Sigmoid colon (tissue), 7 donors: ENCODE measurements around the gene NCF2. TPM values are rescaled to one million over a fixed set of nuclear protein-coding genes. Genes with fewer than 3 reads are reported as not detected.

Experiments used
- DNase-seq: peaks from one replicate; pipeline ENCODE4 v3.0.0-alpha.2; 2019
- H3K27ac ChIP-seq, 4 donors: fragments of 200-600 bp; sonication (generic); one replicate each; pipeline ENCODE4 v1.5.1; 2016 to 2019; ENCODE audit warnings: mild to moderate bottlenecking in 1 of 4
- H3K27me3 ChIP-seq, 3 donors: fragments of 200-600 bp; sonication (generic); one replicate each; pipeline ENCODE4 v1.5.1; 2019; ENCODE audit warnings: mild to moderate bottlenecking in 1 of 3
- H3K36me3 ChIP-seq, 4 donors: fragments of 200-600 bp; sonication (generic); one replicate each; pipeline ENCODE4 v1.5.1; 2016 to 2019
- H3K4me1 ChIP-seq, 4 donors: fragments of 200-600 bp; sonication (generic); one replicate each; pipeline ENCODE4 v1.5.1; 2017 to 2019
- H3K4me3 ChIP-seq, 4 donors: fragments of 200-600 bp; sonication (generic); one replicate each; pipeline ENCODE4 v1.5.1; 2017 to 2019; ENCODE audit warnings: mild to moderate bottlenecking in 2 of 4, moderate library complexity in 1 of 4
- H3K9me3 ChIP-seq, 4 donors: fragments of 200-600 bp in 3 of 4; sonication (generic) in 3 of 4; one replicate each; pipeline versions ENCODE4 v1.5.1 to v1.6.1; 2013 to 2019
- EP300 ChIP-seq, 4 donors: sonication (generic); formaldehyde crosslinking; IDR thresholded peaks; one replicate each; pipeline ENCODE4 v1.6.1; 2017; ENCODE audit warnings: antibody characterized with exemption in 4 of 4
- POLR2A ChIP-seq, 2 donors: fragments of 450-650 bp; IDR thresholded peaks; one replicate each; pipeline ENCODE4 v1.6.1; 2016; ENCODE audit warnings: antibody characterized with exemption in 2 of 2, mild to moderate bottlenecking in 2 of 2, moderate library complexity in 2 of 2
- POLR2AphosphoS5 ChIP-seq, 4 donors: sonication (generic); formaldehyde crosslinking; IDR thresholded peaks; one replicate each; pipeline ENCODE4 v1.6.1; 2017; ENCODE audit warnings: antibody characterized with exemption in 4 of 4
- WGBS, 2 donors: extraction: QIAGEN DNeasy Blood & Tissue Kit; methylation state at CpG; one replicate each; pipeline ENCODE4 v1.1.7; 2013; 5-methylcytosine and 5-hydroxymethylcytosine counted together
- intact Hi-C: fragments of 100-400 bp; cut with DNase I; formaldehyde crosslinking; loops from one replicate; pipeline ENCODE4 v1.15.1; 2023
- polyA plus RNA-seq, 3 donors: library from polyadenylated mRNA; stranded (reverse); fragments of 200-250 nt; gene quantifications; one replicate each; pipeline ENCODE4 v1.2.3, GENCODE V29; 2013
- total RNA-seq, 4 donors: library from RNA; depleted of rRNA; stranded (reverse); fragments of >200 nt; gene quantifications; one replicate each; pipeline ENCODE4 v1.1.0, GENCODE V29; 2016
- TF ChIP-seq, protein P1 (sequence below), 4 experiments: fragments of 450-650 bp in 3 of 4; fragments of 200-600 bp in 1 of 4; IDR thresholded peaks; one replicate each; pipeline ENCODE4 v1.5.1; 2016 to 2019; ENCODE audit warnings: antibody characterized with exemption in 4 of 4, mild to moderate bottlenecking in 3 of 4, moderate library complexity in 2 of 4
- donor health status: healthy with polysubstance abuse.
- donor health status: Bipolar disorder and iron deficiency.
- donor health status: healthy.

Gene NCF2
- total and polyA plus RNA-seq, 7 donors = 5.0 to 16.3 (median 9.2) TPM

- intact Hi-C loops = no loop called here
- Histone ChIP-seq H3K4me3 (no peak overlapping the region), H3K4me1 (peaks cover 0 to 24% (median 17%) of the 10 kb centered on the region in 4 donors), H3K9me3 (no peaks in the 10 kb centered on the region), H3K36me3 (no peaks in the 10 kb centered on the region), H3K27me3 (no peaks in the 10 kb centered on the region), H3K27ac (no peak overlapping the region)
- TF ChIP-seq, protein P1, sequence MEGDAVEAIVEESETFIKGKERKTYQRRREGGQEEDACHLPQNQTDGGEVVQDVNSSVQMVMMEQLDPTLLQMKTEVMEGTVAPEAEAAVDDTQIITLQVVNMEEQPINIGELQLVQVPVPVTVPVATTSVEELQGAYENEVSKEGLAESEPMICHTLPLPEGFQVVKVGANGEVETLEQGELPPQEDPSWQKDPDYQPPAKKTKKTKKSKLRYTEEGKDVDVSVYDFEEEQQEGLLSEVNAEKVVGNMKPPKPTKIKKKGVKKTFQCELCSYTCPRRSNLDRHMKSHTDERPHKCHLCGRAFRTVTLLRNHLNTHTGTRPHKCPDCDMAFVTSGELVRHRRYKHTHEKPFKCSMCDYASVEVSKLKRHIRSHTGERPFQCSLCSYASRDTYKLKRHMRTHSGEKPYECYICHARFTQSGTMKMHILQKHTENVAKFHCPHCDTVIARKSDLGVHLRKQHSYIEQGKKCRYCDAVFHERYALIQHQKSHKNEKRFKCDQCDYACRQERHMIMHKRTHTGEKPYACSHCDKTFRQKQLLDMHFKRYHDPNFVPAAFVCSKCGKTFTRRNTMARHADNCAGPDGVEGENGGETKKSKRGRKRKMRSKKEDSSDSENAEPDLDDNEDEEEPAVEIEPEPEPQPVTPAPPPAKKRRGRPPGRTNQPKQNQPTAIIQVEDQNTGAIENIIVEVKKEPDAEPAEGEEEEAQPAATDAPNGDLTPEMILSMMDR (IDR thresholded peaks at IDR 0.05) = no peak
- no peak for TF ChIP-seq EP300 (IDR thresholded peaks at IDR 0.05)
- WGBS, 2 donors = 97 to 100% methylated on average over 1 of the region's 1 CpG
- DNase-seq = no peak
Observed at GRCh38 chr1:183586455-183586854, 3.8 kb downstream of the NCF2 start.

GRCh38 chr1:183585038-183585437 lies 5.2 kb downstream of the NCF2 start:
- 24 to 59% methylated on average over 6 of the region's 6 CpGs for WGBS, 2 donors
- intact Hi-C loops = no loop called here
- DNase-seq = peak; percentile 83
- Histone ChIP-seq H3K4me1 (peaks cover 0 to 26% (median 17%) of the 10 kb centered on the region in 4 donors), H3K27ac (peak overlapping the region in 3 of 4 donors; percentile 22 to 75 (median 73)), H3K27me3 (no peaks in the 10 kb centered on the region), H3K4me3 (no peak overlapping the region), H3K36me3 (no peaks in the 10 kb centered on the region), H3K9me3 (no peaks in the 10 kb centered on the region)
- TF ChIP-seq POLR2A (IDR thresholded peaks at IDR 0.05) (no peak), POLR2AphosphoS5 (IDR thresholded peaks at IDR 0.05) (peak; percentile 52 to 67 (median 58))

DNA sequence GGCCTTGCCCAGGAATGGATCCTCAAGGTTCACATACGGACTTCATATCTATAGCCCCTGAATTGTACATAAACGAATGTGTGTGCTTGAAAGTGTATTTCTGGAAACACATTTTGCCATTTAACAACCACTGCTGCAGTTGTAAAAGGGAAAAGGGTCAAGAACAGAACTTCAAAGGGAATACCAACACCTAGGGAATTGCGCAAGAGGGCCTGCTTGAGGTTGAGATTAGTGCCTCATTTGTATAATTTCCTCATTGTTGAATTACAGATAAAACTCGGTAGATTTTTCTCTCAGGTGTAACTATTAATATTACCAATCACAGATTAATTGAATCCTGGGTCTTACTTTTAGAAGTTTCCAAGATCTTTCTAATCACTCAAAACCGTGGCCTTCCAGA lies 6.1 kb downstream of the NCF2 start:
- Histone ChIP-seq H3K27me3 (no peaks in the 10 kb centered on the region), H3K9me3 (no peaks in the 10 kb centered on the region), H3K4me3 (no peak overlapping the region), H3K36me3 (no peaks in the 10 kb centered on the region), H3K4me1 (peaks cover 0 to 27% (median 17%) of the 10 kb centered on the region in 4 donors), H3K27ac (peak overlapping the region in 3 of 4 donors; percentile 22 to 75 (median 73))
- intact Hi-C loops = no loop called here
- TF ChIP-seq EP300 (IDR thresholded peaks at IDR 0.05) (no peak), POLR2A (IDR thresholded peaks at IDR 0.05) (no peak), POLR2AphosphoS5 (IDR thresholded peaks at IDR 0.05) (no peak)
- TF ChIP-seq, protein P1 (IDR thresholded peaks at IDR 0.05) = no peak
- DNase-seq = no peak
- WGBS, 2 donors = 54 to 71% methylated on average over 5 of the region's 5 CpGs

- no peaks in the 10 kb centered on the region for H3K9me3 ChIP-seq
- WGBS, 2 donors = 78 to 89% methylated on average over 6 of the region's 6 CpGs
- peak overlapping the region in 3 of 4 donors; percentile 55 to 75 (median 73) for H3K27ac ChIP-seq
- no peaks in the 10 kb centered on the region for H3K27me3 ChIP-seq
- intact Hi-C loops = no loop called here
- peaks cover 0 to 34% (median 20%) of the 10 kb centered on the region in 4 donors for H3K4me1 ChIP-seq
- DNase-seq = no peak
- TF ChIP-seq POLR2A (IDR thresholded peaks at IDR 0.05) (no peak), POLR2AphosphoS5 (IDR thresholded peaks at IDR 0.05) (no peak), EP300 (IDR thresholded peaks at IDR 0.05) (no peak)
- TF ChIP-seq, protein P1 (IDR thresholded peaks at IDR 0.05) = no peak
- no peak overlapping the region for H3K4me3 ChIP-seq
- H3K36me3 ChIP-seq = no peaks in the 10 kb centered on the region
Observed at GRCh38 chr1:183583466-183583865, 6.8 kb downstream of the NCF2 start.

GRCh38 chr1:183582021-183582713 lies 8.1 kb downstream of the NCF2 start:
- TF ChIP-seq, protein P1 (IDR thresholded peaks at IDR 0.05) = no peak
- no peak for TF ChIP-seq POLR2A (IDR thresholded peaks at IDR 0.05)
- TF ChIP-seq POLR2AphosphoS5 (IDR thresholded peaks at IDR 0.05) = no peak
- peak overlapping the region in 3 of 4 donors; percentile 55 to 75 (median 73) for H3K27ac ChIP-seq
- no peak overlapping the region for H3K4me3 ChIP-seq
- no peak for DNase-seq
- no peaks in the 10 kb centered on the region for H3K27me3 ChIP-seq
- intact Hi-C loops = no loop called here
- no peaks in the 10 kb centered on the region for H3K9me3 ChIP-seq
- 84 to 85% methylated on average over 12 of the region's 12 CpGs for WGBS, 2 donors
- H3K36me3 ChIP-seq = no peaks in the 10 kb centered on the region
- peaks cover 0 to 35% (median 20%) of the 10 kb centered on the region in 4 donors for H3K4me1 ChIP-seq
